ENCODE measurements around the gene TCN1. TPM values are rescaled to one million over a fixed set of nuclear protein-coding genes. Genes with fewer than 3 reads are reported as not detected.

Gene TCN1
- polyA plus RNA-seq, 3 donors from 2014 or later, result not detected

DNA sequence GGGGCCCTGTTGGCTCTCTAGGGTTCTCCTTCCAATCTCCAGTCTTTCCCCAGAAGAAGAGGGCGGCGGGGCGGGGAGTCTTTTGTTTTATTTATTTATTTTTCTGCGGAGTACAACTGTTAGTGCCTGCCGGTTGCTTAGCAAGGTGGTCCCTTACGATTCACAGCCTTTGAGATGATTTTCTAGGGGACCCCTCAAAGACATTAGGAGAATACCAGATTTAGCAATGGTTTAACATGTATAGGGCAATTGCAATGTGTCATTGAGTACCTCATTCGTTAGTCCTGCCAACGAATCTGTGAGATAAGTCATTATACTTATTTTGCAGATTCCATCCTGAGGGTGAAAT, 55.4 kb downstream of the TCN1 start:
- H3K36me3 Mint-ChIP-seq, result peaks cover 3 to 11% (median 9%) of the 10 kb centered on the region in 3 donors
- H3K9me3 Mint-ChIP-seq, result no peaks in the 10 kb centered on the region
- H3K27ac Mint-ChIP-seq, result peak overlapping the region; percentile 83 to 91 (median 88)
- peaks cover 28 to 37% of the 10 kb centered on the region in 2 donors for H3K4me1 Mint-ChIP-seq
- peak overlapping the region; percentile 90 to 95 (median 91) for H3K4me3 Mint-ChIP-seq
- peaks cover 6 to 11% (median 8%) of the 10 kb centered on the region in 3 donors for H3K27me3 Mint-ChIP-seq (ENCODE audit: low read depth in 3 of 3)
- DNase-seq, result no peak

DNA sequence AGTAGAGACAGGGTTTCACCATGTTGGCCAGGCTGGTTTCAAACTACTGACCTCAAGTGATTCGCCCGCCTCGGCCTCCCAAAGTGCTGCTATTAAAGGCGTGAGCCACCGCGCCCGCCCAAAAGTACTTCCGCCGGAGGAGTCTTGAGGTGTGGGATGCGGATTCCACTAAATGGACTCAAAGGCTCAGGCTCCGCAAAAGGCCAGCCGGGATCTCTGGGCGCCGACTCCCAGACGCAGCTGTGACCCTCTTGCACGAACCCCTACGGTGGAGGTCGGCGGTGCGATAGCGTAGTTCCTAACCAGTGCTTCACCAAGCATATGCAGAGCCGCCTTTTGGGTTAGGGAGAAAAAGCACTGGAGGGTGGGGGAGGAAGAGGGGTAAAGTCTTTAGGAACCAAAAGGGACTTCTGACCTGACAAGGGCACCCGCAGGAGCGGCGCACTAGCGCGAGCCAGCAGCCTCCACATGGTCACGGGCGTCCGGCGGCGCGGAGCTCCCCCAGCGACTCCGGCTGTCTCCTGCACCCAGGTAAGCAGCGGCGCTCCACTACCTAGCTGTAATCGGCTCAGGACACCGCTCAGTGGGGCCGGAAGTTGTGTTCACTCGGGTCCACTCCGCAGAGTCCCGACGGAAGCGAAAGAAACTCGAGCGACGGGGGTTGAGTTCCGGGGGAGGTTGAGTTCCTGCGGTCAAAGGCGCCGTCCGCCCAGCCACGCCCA, 55.9 kb downstream of the TCN1 start, which contains the start of gene MRPL16:
TSS of gene MRPL16 (minus strand) at position 590 of the 722 bp plus-strand sequence. CDS start at position 470, 120 bp downstream.
- no peaks in the 10 kb centered on the region for H3K9me3 Mint-ChIP-seq
- peaks cover 28 to 37% of the 10 kb centered on the region in 2 donors for H3K4me1 Mint-ChIP-seq
- H3K27me3 Mint-ChIP-seq (ENCODE audit: low read depth in 3 of 3), result peaks cover 6 to 11% (median 8%) of the 10 kb centered on the region in 3 donors
- H3K27ac Mint-ChIP-seq, result peak within 1 kb of the TSS; percentile 83 to 91 (median 88)
- peak within 1 kb of the TSS; percentile 90 to 95 (median 91) for H3K4me3 Mint-ChIP-seq
- peaks cover 3 to 11% (median 9%) of the 10 kb centered on the region in 3 donors for H3K36me3 Mint-ChIP-seq
- peak; percentile 81 to 86 (median 83) for DNase-seq

DNA sequence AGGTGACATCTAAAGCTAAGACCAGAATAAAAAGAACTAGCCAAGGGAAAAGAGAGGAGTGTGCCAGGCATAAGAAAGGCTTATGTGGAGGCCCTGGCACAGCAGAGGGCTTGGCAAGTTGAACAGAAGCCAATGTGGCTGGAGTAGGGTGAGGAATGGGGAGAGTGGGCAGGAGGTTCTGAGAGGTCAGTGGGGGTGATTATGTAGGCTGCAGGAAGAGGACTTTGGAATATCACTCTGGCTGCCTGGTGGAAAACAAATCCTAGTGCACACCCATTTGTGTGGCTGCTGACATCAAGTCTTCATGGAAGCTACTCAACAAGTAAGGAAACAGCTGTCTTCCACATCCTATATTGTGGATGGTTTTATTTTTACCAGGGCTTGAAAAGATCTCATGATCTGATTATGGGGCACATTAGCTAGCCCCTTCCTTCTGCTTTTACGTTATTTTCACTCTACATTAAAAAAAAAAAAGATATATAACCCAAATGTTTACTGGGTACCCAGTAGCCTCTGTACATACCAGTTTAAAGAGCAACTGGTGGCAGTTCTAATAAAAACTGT, 59.2 kb downstream of the TCN1 start:
- peaks cover 23 to 37% of the 10 kb centered on the region in 2 donors for H3K4me1 Mint-ChIP-seq
- peaks cover 6 to 15% (median 9%) of the 10 kb centered on the region in 3 donors for H3K36me3 Mint-ChIP-seq
- peak overlapping the region in 1 of 6 donors; percentile 84 for H3K27ac Mint-ChIP-seq
- no peak for DNase-seq
- H3K4me3 Mint-ChIP-seq, result no peak overlapping the region
- H3K9me3 Mint-ChIP-seq, result no peaks in the 10 kb centered on the region
- H3K27me3 Mint-ChIP-seq (ENCODE audit: low read depth in 3 of 3), result peaks cover 6 to 9% (median 8%) of the 10 kb centered on the region in 3 donors

DNA sequence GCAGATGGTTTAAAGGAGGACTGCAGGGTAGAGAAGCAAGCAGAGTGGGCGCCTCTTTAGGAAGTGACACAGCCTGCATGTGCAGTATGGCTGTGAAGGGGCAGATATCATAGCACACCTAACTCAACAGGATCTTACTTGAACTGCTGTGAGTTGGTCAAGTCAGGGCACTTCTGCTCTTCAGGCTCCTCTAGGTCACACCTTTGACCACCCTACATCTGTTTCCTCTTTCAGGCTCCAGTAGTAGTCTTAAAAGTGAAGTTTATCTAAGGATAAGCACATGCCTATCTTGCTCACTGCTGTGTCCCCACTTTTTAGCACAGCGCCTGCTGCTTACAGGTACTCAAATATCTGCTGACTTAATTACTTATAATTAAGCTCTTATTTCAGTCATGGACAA, 62.2 kb downstream of the TCN1 start:
- Mint-ChIP-seq H3K4me3 (no peak overlapping the region), H3K27ac (no peak overlapping the region), H3K27me3 (ENCODE audit: low read depth in 3 of 3) (peaks cover 0 to 3% (median 2%) of the 10 kb centered on the region in 3 donors), H3K4me1 (peaks cover 4 to 15% of the 10 kb centered on the region in 2 donors), H3K36me3 (peaks cover 9 to 25% (median 12%) of the 10 kb centered on the region in 3 donors), H3K9me3 (no peaks in the 10 kb centered on the region)
- DNase-seq, result no peak

Other genes with a start within 250 kb of the TCN1 start
- gene PATL1, start 197.4 kb downstream of the TCN1 start, polyA plus RNA-seq, result 1 to 10 TPM; 2.2 to 6.2 (median 2.4) TPM
- gene OR10V1, start 152.6 kb downstream of the TCN1 start, polyA plus RNA-seq, result not detected
- 1 to 10 TPM; 3.1 to 9.6 (median 7.0) TPM for gene STX3, start 111.1 kb downstream of the TCN1 start, polyA plus RNA-seq
- 10 to 100 TPM; 64.1 to 77.5 (median 68.7) TPM for gene MRPL16, start 55.7 kb downstream of the TCN1 start, polyA plus RNA-seq
- gene CBLIF, start 21.0 kb downstream of the TCN1 start, polyA plus RNA-seq, result not detected
- gene OOSP3, start 12.3 kb upstream of the TCN1 start, polyA plus RNA-seq, result not detected
- gene OOSP1, start 71.9 kb upstream of the TCN1 start, polyA plus RNA-seq, result not detected
- not detected for gene OOSP4A, start 97.5 kb upstream of the TCN1 start, polyA plus RNA-seq
- not detected for gene OOSP4B, start 150.7 kb upstream of the TCN1 start, polyA plus RNA-seq
- not detected for gene OOSP2, start 173.9 kb upstream of the TCN1 start, polyA plus RNA-seq
- under 1 TPM in 1 of 3 donors, not detected in 2; 0.71 TPM for gene MS4A3, start 190.2 kb upstream of the TCN1 start, polyA plus RNA-seq
- under 1 TPM in 1 of 3 donors, not detected in 2; 0.10 TPM for gene MS4A2, start 222.2 kb upstream of the TCN1 start, polyA plus RNA-seq

Measured in immature natural killer cell (primary cell).